ENCODE results near the gene DMKN.

Gene DMKN

DNA sequence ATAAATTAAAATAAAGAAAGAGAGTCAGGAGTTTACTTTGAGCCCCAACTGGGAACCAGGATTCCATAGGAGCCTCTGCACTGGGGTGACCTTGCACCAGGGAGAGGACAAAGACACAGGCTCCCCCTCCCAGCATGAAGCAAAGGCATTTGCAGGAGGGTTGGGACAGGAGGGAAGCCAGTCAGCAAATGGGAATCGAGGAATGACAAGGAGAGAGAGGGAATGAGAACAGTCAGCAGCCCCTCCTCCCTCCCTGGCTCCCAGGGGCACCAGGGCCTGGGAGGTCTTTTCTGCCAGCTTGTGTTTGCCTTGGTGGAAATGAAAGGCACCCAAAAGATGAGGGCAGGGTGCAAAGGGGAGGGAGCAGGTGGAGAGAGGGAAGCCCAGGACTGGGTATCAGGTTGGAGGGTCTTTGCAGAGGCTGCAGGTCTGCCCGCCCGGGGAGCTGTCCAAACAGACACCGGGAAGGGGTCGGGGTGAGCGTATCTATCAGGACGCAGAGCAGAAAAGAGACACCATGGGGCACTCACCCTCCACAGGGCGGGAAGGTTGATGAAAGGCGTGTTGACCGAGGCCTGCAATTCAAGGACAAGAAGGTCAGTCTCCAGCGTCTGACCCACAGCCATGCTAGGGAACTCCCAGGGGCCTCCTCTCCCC lies 10.9 kb upstream of the DMKN start:
- DNase-seq (ENCODE audit: low read depth), result no peak

DNA sequence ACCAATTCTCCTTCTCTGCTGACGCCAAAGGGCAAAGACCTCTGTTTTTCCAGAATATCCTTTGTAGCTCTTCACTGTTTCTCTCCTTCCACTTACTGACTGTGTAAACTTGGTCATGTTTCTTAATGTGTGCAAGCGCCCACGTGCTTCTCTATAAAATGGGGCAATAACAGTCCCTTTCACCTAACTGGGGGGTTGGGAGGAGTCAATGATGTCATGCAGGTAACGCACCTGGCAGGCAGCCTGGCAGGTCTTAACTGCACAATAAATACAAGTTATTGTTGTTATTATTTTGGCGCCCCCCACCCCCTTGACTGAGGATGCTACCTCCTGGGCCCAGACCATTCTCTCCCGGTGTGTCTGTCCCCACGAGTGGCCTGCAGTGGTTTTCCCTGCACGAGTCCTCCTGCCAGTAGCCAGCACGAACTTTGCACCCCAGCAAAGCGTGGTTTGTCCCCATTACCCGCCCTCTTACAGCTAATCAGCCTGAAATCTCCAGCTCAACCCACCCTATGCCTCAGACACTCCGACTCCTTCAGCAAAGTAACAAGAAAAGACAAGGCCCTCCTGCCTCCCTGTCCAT lies 9.4 kb upstream of the DMKN start:
- DNase-seq (ENCODE audit: low read depth), result no peak

DNA sequence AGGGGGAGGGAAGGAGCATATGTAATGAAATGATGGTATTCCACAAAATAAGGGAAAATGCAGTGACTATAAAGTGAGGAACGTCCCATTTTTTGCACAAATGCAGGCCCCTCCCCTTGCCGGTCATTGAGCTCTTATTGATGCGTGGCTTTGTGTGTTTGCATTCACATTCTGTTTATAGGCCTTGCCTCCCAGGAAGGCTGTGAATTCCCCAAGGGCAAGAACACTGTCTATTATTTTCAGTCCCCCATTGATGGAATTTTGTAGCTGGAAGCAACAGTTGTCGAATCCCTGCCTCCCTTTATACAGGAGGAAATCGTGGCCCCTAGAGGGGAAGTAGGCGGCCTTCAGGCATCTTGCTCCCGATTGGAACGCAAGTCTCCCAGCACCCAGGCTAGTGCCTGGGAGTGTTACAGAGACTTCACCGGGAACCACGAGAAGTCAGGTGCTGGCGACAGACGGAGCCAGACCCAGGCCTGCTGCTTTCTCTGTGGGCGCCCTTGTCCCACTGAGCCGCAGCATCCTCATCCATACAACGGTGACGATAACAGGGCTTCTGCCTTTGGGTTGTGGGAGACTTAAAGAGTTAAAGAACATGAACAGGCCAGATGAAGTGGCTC lies 7.8 kb upstream of the DMKN start:
- DNase-seq (ENCODE audit: low read depth), result no peak

- no peak for DNase-seq (ENCODE audit: low read depth)
These were observed 5.8 kb upstream of the DMKN start for GRCh38 chr19:35519291-35519690.

GRCh38 chr19:35518313-35518712 lies 4.9 kb upstream of the DMKN start:
- no peak for DNase-seq (ENCODE audit: low read depth)

DNA sequence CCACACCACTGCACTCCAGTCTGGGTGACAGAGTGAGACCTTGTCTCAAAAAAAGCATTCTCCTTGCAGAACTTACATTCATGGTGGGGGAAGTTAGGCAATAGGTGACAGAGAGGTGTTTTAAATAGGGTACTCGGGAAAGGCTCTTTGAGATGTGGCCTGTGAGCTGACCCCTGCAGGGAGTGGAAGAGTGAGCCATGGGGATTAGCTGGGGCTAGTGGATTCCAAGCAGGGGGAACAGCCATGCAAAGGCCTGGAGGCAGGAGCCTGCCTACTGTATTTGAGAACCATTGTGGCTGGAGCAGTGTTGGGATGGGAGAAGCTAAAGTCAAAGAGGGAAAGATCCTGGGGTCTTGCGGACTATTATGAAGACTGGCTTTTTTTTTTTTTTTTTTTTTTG lies 3.9 kb upstream of the DMKN start:
- DNase-seq (ENCODE audit: low read depth), result no peak

DNA sequence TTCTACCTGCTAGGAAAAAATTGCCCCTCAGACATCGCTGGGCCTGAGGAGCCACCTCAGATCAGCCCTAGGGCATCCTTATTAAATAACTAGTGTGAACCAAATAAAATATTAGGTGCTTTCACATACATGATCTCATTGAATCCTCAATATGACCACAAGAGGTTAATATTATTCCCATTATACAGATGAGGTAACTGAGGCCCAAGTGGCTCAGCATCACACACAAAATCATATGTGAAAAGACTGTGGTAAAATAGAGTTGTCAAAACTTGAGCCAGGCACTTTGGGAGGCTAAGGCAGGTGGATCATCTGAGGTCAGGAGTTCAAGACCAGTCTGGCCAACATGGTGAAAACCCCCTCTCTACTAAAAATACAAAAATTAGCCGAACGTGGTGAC lies 2.9 kb upstream of the DMKN start:
- no peak for DNase-seq (ENCODE audit: low read depth)

DNA sequence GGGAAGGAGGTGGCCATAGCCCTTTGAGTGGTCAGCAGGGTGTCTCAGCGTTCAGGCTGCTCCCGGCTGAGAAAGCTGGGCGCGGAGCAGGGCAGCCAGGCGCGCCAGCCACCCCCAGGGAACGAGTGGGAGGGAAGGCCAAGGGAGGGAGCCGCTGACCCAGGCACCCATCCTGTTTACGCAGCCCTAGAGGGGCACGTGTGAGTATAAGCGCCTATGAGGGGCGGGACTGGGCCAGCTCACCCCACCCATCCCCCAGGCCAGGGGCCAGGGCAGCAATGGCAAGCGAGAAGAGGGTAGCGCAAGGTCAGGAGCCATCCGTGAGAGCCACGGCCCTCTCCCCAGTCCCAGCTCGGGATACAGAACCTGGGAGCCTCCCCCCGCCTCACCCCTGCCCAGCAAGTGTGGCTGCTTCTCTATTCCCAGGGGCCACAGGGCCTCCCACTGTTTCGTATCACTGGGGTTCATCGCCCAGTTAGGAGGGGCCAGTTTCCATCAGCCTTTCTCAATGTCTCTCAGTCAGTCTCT lies 897 bp upstream of the DMKN start:
- no peak for DNase-seq (ENCODE audit: low read depth)

- DNase-seq (ENCODE audit: low read depth), result no peak
These were observed 420 bp downstream of the DMKN start for GRCh38 chr19:35512831-35513627.

- no peak for DNase-seq (ENCODE audit: low read depth)
These were observed 2.1 kb downstream of the DMKN start for GRCh38 chr19:35511337-35511736.

DNA sequence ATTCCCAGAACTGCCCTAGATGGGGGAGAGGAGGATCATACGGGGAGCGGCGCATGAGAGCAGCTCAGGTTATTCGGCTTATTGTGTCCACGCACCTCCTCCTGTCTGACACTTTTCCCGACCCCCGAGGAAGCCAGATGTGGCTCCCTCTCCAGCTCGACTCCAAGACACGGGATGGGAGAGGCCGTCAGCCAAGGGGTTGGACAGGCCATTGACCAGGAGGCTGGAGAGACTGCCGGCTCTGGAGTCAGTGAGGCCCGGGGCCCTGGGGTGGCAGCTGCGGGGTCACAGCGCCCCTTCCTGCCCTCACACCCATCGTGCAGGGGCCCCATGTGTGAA lies 2.9 kb downstream of the DMKN start:
- DNase-seq (ENCODE audit: low read depth), result no peak

- peak; percentile 58 for DNase-seq (ENCODE audit: low read depth)
These were observed 3.4 kb downstream of the DMKN start for GRCh38 chr19:35509861-35510625.

GRCh38 chr19:35509018-35509652 lies 4.3 kb downstream of the DMKN start:
- DNase-seq (ENCODE audit: low read depth), result no peak

GRCh38 chr19:35508129-35508528 lies 5.3 kb downstream of the DMKN start:
- no peak for DNase-seq (ENCODE audit: low read depth)

DNA sequence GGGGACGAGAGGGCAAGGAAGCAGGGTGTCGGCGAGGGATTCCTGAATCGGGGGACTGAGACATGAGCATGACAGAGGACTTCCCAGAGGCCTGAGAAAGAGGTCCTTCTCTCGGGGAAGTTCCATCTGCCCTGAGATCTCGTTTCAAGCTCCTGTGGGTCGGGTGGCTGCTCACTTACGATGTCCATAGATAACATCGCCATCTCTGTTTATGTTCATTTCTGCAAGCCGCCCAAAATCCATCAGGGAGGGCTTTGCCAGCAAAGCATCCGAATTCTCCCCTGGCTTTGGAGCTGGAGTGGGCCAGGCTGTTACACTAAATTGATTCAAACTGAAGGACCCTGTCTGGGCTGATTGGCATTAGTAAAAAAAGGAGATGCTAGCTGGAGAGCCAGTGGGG lies 5.9 kb downstream of the DMKN start:
- no peak for DNase-seq (ENCODE audit: low read depth)

GRCh38 chr19:35506011-35506410 lies 7.4 kb downstream of the DMKN start:
- DNase-seq (ENCODE audit: low read depth), result no peak

DNA sequence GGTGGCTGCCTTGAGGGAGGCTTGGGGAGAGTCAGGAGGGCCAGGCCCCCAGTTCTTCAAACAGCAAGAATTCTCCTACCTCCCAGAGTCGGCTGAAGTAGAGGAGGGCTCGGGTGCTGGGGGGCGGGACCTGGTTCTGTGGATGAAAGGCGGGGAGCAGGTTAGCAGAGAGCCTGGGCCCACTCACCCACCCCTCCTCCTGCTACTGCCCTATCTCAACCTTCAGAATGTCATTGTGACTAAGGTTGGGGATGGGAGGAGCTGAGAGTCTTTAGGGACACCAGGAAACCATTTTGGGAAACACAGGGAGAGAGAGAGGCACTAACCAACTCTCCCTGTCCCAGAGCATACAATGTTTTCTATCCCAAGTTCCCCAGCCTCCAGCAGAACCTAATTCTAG lies 10.7 kb downstream of the DMKN start:
- DNase-seq (ENCODE audit: low read depth), result no peak

GRCh38 chr19:35501684-35502083 lies 11.8 kb downstream of the DMKN start:
- DNase-seq (ENCODE audit: low read depth), result no peak

DNA sequence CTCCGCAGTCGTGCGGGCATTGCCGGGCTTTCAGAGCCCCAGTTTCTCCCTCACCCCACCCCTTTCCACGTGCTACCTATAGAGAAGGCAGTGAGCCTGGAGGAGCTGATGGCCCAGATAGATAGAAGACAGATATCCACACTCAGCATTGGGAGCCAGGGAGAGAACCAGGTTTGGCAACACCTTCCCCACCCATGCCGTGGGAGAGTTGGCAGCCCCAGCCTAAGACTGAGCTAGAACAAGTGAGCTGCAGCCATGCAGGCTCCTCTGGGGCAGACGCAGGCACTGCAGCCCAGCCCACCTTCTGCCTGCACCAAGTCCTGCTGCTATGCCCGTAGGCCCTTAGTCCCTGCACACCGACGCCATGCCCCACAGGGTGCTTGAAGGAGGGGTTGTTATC lies 12.8 kb downstream of the DMKN start:
- no peak for DNase-seq (ENCODE audit: low read depth)

- DNase-seq (ENCODE audit: low read depth), result no peak
These were observed 14.4 kb downstream of the DMKN start for GRCh38 chr19:35498984-35499527.

- no peak for DNase-seq (ENCODE audit: low read depth)
These were observed 15.2 kb downstream of the DMKN start for GRCh38 chr19:35498220-35498619.

Measured in activated T-helper 9 cell treated with anti-CD3 and anti-CD28 coated beads, Interleukin-2, amount 50 U/mL, for 16 hours (primary cell).